ENCODE data around the gene ZBTB32. TPM values are rescaled to one million over a fixed set of nuclear protein-coding genes. Genes with fewer than 3 reads are reported as not detected.
"Not testable (repeated sequence)": the region's sequence is repeated elsewhere in the genome, so short reads cannot be mapped to it uniquely, and the experiment has no call there.

ZBTB32 gene
- total and polyA plus RNA-seq, 2 of the 8 experiments (the other 6 are each of a cell fraction or from before 2014, with no cell fraction given): 0.11 to 0.50 TPM

DNA sequence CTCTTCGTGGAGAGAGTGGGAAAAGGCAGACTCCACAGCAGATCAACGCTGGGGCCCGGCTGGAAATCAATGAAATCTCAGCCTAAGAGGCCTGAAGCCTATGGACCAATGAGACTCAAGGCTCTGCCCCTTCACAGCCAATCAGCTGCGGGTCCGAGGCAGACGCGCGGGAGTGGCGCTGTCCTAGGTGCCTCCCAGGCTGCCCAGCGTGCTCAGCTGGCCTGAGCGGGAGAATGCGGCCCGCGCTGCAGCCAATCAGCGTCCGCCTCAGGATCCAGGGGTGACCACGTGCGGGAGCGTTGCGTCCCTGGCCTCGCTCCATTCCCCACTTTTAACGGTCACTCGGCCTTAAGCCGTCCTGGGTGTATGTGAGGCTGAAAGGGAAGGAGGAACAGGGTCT lies at the start of gene ZBTB32 (continued):
- no peak for TF ChIP-seq NANOG (IDR thresholded peaks at IDR 0.05; ENCODE audit: insufficient read depth, low read depth, low read length, poor library complexity, severe bottlenecking)
- no peak for TF ChIP-seq PHF8 (conservative IDR thresholded peaks at IDR 0.05; ENCODE audit: low read depth, low read length)
- TF ChIP-seq HDAC2 (IDR thresholded peaks at IDR 0.05; ENCODE audit: borderline replicate concordance in 1 of 2, low read depth in 2 of 2, low read length in 2 of 2): 0 out of 4 replicates have a peak, but pooled peaks of 1 of the 2 experiments have one; percentile 79
- TF ChIP-seq ZNF274 (IDR thresholded peaks at IDR 0.05; ENCODE audit: borderline replicate concordance, extremely low read depth, low read length): no peak
- no peak for TF ChIP-seq TAF1 (IDR thresholded peaks at IDR 0.05; ENCODE audit: low read depth, low read length)
- no peak for TF ChIP-seq RAD21 (IDR thresholded peaks at IDR 0.05 in 1 of 2, conservative IDR thresholded peaks at IDR 0.05 in 1 of 2; ENCODE audit: low read depth in 2 of 2, low read length in 2 of 2)

DNA sequence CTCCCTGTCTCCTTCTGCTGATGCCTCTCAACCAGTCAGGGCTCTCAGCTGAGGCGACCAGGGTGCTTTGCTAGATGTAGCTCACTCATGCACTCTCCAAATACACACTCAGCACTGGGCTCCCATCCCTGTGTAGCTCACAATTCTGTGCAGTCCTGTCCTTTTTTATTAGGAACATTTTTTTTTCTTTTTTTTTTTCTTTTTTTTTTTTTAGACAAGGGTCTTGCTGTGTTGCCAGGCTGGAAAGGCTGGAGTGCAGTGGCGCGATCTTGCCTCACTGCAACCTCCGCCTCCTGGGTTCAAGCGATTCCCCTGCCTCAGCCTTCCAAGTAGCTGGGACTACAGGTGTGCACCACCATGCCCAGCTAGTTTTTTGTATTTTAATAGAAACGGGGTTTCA lies 49.5 kb upstream of the ZBTB32 start:
- H3K79me1 ChIP-seq (ENCODE audit: low read depth, low read length); H3K4ac ChIP-seq (replicated peaks; ENCODE audit: insufficient read length, low read depth, low read length); H3K27me3 ChIP-seq (replicated peaks in 1 of 4; ENCODE audit: control insufficient read depth in 3 of 4, extremely low read depth in 1 of 4, insufficient read depth in 3 of 4, low read length in 3 of 4); FAIRE-seq; H3K23ac ChIP-seq (ENCODE audit: insufficient read length); H3K23me2 ChIP-seq (ENCODE audit: low read depth, low read length); H2AK5ac ChIP-seq (ENCODE audit: low read depth, low read length); H3K4me2 ChIP-seq (ENCODE audit: insufficient read depth in 1 of 2, low read depth in 2 of 2, low read length in 2 of 2); H2AFZ ChIP-seq (ENCODE audit: low read length); H3K79me2 ChIP-seq (ENCODE audit: control insufficient read depth in 1 of 2, insufficient read depth in 2 of 2, low read length in 2 of 2); DNase-seq (ENCODE audit: low read depth in 1 of 2, low spot score in 2 of 2); H4K5ac ChIP-seq (ENCODE audit: insufficient read length, low read depth, low read length); H3K14ac ChIP-seq (ENCODE audit: insufficient read length); H3K4me3 ChIP-seq (ENCODE audit: extremely low read depth in 1 of 4, insufficient read depth in 2 of 4, low read depth in 3 of 4, low read length in 4 of 4); H2BK12ac ChIP-seq (ENCODE audit: low read depth, low read length); H3K9ac ChIP-seq (replicated peaks in 1 of 4; ENCODE audit: extremely low read depth in 1 of 4, low read depth in 3 of 4, low read length in 3 of 4); H3K27ac ChIP-seq (ENCODE audit: low read depth, low read length); H2BK5ac ChIP-seq (ENCODE audit: low read depth, low read length); POLR2A ChIA-PET (ENCODE audit: partially characterized antibody); H4K91ac ChIP-seq (replicated peaks; ENCODE audit: insufficient read length, low read length); H3K18ac ChIP-seq (ENCODE audit: extremely low read depth, low read length); H2BK20ac ChIP-seq (ENCODE audit: low read length); H2BK15ac ChIP-seq (ENCODE audit: low read length); H3K9me3 ChIP-seq (ENCODE audit: insufficient read depth in 2 of 2, low read depth in 1 of 2, low read length in 1 of 2); H3K4me1 ChIP-seq (replicated peaks in 1 of 4; ENCODE audit: control insufficient read depth in 3 of 4, insufficient read depth in 4 of 4, low read length in 3 of 4); H3K56ac ChIP-seq (replicated peaks; ENCODE audit: insufficient read length, low read depth, low read length); H4K8ac ChIP-seq (ENCODE audit: extremely low read depth, insufficient read depth, low read length); H2BK120ac ChIP-seq (replicated peaks; ENCODE audit: low read depth, low read length): not testable (repeated sequence)
- WGBS, 2 experiments (ENCODE audit: extremely low coverage in 1 of 2, insufficient coverage in 1 of 2, insufficient read length in 1 of 2, insufficient replicate concordance in 2 of 2, low coverage in 1 of 2, low lambda C conversion rate in 2 of 2, missing lambda C conversion rate in 1 of 2): 98% methylated on average over 5 of the region's 6 CpGs; no CpG with 5 or more reads in 1 of the 2 experiments
- Histone ChIP-seq H3K36me3 (ENCODE audit: control insufficient read depth in 2 of 4, insufficient read depth in 4 of 4, low read length in 3 of 4) (peaks cover 9 to 54% (median 35%) of the 10 kb centered on the region in 4 experiments), H4K20me1 (replicated peaks in 1 of 2; ENCODE audit: control insufficient read depth in 1 of 2, insufficient read depth in 2 of 2, low read length in 2 of 2) (peaks cover 0 to 16% of the 10 kb centered on the region in 2 experiments)
- CTCF ChIA-PET (ENCODE audit: partially characterized antibody): interaction anchor here (0.7 to 1.9 kb wide), 4 partner anchors 65 to 302 kb away, joined by 3 to 7 read pairs (median 4); no protein-coding TSS in a partner anchor
